BE2C (cell line): ENCODE data around the gene BUB1B.
"Not testable (repeated sequence)": the region's sequence is repeated elsewhere in the genome, so short reads cannot be mapped to it uniquely, and the experiment has no call there.

Source experiments
- DNase-seq: peaks from one replicate; pipeline ENCODE4 v3.0.0-alpha.2; 2020
- H3K27me3 ChIP-seq: fragments of 250-450 bp; sonication (Bioruptor Pico); 2 replicates; pipeline ENCODE4 v1.5.1; 2020; ENCODE audit warnings: mild to moderate bottlenecking
- H3K36me3 ChIP-seq: fragments of 250-450 bp; sonication (Bioruptor Pico); 2 replicates; pipeline ENCODE4 v1.5.1; 2020; ENCODE audit warnings: mild to moderate bottlenecking
- H3K4me1 ChIP-seq: fragments of 250-450 bp; sonication (Bioruptor Pico); 2 replicates; pipeline ENCODE4 v1.5.1; 2020
- H3K4me3 ChIP-seq: 2 replicates; pipeline ENCODE4 v1.5.1; 2011; ENCODE audit warnings: low read depth, low read length
- H3K9me3 ChIP-seq: fragments of 250-450 bp; sonication (Bioruptor Pico); 2 replicates; pipeline ENCODE4 v1.5.1; 2020
- CTCF ChIP-seq: IDR thresholded peaks from 2 replicates; pipeline ENCODE4 v1.5.1; 2012; ENCODE audit warnings: mild to moderate bottlenecking, low read depth, low read length

Gene BUB1B

DNA sequence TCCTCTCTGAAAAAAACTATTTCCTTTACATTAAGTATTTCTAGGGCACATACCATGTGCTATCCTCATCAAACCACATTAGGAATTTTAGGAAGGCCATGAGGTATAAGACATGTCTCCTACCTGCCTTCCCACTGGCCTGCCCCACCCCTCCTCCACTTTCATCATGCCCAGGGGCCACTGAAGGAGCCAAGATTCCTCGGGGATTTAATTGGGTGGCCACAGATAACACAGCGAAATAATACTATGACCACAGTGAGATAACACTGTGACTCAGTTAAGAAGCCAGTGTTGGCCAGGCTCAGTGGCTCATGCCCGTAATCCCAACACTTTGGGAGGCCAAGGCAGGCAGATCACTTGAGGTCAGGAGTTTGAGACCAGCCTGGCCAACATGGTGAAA is 42.4 kb upstream of the BUB1B start:
- no peak for DNase-seq
- Histone ChIP-seq H3K9me3 (no peaks in the 10 kb centered on the region), H3K4me1 (no peaks in the 10 kb centered on the region; the same call in 1 of the 2 replicates), H3K36me3 (no peaks in the 10 kb centered on the region), H3K4me3 (no peak overlapping the region), H3K27me3 (no peaks in the 10 kb centered on the region)
- TF ChIP-seq CTCF, result no peak

GRCh38 chr15:40121911-40122638 is 38.8 kb upstream of the BUB1B start:
- DNase-seq, result no peak
- H3K4me3 ChIP-seq, result no peak overlapping the region
- no peak for TF ChIP-seq CTCF
- no peaks in the 10 kb centered on the region; the same call in 1 of the 2 replicates for H3K4me1 ChIP-seq
- no peaks in the 10 kb centered on the region for H3K9me3 ChIP-seq
- no peaks in the 10 kb centered on the region for H3K36me3 ChIP-seq
- H3K27me3 ChIP-seq, result no peaks in the 10 kb centered on the region

- not testable (repeated sequence) for H3K4me3 ChIP-seq, H3K27me3 ChIP-seq, H3K9me3 ChIP-seq, H3K4me1 ChIP-seq, H3K36me3 ChIP-seq, DNase-seq
Observed at GRCh38 chr15:40122989-40123388, 37.9 kb upstream of the BUB1B start.

- not testable (repeated sequence) for H3K9me3 ChIP-seq, H3K27me3 ChIP-seq, H3K36me3 ChIP-seq, H3K4me3 ChIP-seq, H3K4me1 ChIP-seq, DNase-seq
Observed at GRCh38 chr15:40123863-40124262, 37.0 kb upstream of the BUB1B start.

GRCh38 chr15:40124333-40124732 is 36.5 kb upstream of the BUB1B start:
- H3K27me3 ChIP-seq, DNase-seq, H3K4me1 ChIP-seq, H3K36me3 ChIP-seq, H3K4me3 ChIP-seq, H3K9me3 ChIP-seq: not testable (repeated sequence)

DNA sequence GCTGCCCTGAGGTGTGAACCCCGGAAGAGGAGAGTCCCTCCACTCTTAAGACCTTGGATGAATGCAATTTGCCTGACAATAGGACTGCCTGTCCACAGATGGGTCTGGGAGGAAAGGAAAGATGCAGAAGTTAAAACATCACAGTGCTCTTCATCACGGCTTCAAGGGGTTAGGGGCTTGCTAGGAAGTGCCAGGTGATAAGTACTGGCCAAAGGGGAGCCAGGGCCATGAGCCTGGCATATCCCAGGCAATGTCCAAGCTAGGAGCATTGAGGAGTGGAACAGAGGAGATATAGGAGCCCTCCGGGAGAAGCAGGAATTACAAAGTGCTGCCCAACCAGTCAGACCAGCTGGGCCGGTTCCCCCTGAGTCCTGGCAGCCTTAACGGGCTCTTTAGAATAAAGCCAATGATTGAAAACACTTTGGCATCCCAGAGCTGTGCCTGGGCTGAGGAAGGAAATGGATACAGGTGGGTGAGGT is 36.0 kb upstream of the BUB1B start:
- not testable (repeated sequence) for H3K9me3 ChIP-seq, H3K36me3 ChIP-seq, H3K27me3 ChIP-seq, H3K4me1 ChIP-seq, DNase-seq, H3K4me3 ChIP-seq

DNA sequence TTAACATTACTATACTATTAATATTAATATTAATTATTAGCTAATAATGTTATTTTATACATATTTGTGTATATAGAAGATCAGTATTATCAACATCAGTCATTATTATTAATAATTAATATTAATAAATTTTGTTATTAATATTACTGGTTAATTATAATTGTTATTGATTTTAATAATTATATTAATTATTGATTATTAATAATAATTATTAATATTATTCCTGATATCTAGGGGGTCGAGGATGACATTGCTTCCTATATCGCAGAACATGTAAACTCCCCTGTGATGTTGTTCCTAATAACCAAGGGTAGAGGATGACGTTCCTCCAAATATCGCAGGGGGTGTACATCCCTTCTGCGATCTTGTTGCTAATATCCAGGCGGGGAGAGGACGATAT is 34.9 kb upstream of the BUB1B start:
- Histone ChIP-seq H3K27me3 (peaks cover 11% of the 10 kb centered on the region), H3K4me1 (no peaks in the 10 kb centered on the region; the same call in 1 of the 2 replicates), H3K9me3 (no peaks in the 10 kb centered on the region), H3K36me3 (no peaks in the 10 kb centered on the region), H3K4me3 (no peak overlapping the region)
- no peak for TF ChIP-seq CTCF
- no peak for DNase-seq

- H3K9me3 ChIP-seq, result no peaks in the 10 kb centered on the region
- no peaks in the 10 kb centered on the region; the same call in 1 of the 2 replicates for H3K4me1 ChIP-seq
- H3K4me3 ChIP-seq, result no peak overlapping the region
- no peak for DNase-seq
- no peaks in the 10 kb centered on the region for H3K36me3 ChIP-seq
- TF ChIP-seq CTCF, result no peak
- peaks cover 20% of the 10 kb centered on the region for H3K27me3 ChIP-seq
Observed at GRCh38 chr15:40128766-40129660, 31.9 kb upstream of the BUB1B start.
